GM12874 (cell line): Measurements from ENCODE around the gene OR13C4.

Experiments used
- TF ChIP-seq, protein P1 (sequence below): IDR thresholded peaks from 2 replicates; pipeline ENCODE4 v1.5.1; 2011; ENCODE audit warnings: low read depth, mild to moderate bottlenecking, control low read depth, low read length, moderate library complexity; ENCODE audit not compliant: insufficient read depth

Gene OR13C4

DNA sequence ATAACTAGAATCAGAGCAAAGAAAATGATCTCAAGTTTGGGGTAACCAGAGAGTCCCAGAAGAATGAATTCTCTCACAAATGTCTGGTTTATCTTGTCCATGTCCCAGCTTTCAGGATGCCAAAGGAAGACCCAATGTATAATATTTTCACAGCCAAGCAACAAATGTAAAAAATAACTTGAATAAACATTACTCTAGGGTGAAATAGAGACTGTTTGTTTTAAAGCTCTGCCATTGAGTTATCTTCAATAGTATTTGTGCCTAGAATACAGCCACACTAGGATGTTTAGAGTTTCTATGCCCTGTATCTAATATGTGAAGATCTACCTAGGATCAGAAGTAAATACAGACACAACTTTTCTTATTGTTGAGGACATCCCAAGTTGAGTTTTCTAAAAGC is at the start of gene OR13C4:
TSS of gene OR13C4 (minus strand) at position 101 of the 400 bp plus-strand sequence. CDS start at position 101, 0 bp downstream.
- TF ChIP-seq, protein P1, sequence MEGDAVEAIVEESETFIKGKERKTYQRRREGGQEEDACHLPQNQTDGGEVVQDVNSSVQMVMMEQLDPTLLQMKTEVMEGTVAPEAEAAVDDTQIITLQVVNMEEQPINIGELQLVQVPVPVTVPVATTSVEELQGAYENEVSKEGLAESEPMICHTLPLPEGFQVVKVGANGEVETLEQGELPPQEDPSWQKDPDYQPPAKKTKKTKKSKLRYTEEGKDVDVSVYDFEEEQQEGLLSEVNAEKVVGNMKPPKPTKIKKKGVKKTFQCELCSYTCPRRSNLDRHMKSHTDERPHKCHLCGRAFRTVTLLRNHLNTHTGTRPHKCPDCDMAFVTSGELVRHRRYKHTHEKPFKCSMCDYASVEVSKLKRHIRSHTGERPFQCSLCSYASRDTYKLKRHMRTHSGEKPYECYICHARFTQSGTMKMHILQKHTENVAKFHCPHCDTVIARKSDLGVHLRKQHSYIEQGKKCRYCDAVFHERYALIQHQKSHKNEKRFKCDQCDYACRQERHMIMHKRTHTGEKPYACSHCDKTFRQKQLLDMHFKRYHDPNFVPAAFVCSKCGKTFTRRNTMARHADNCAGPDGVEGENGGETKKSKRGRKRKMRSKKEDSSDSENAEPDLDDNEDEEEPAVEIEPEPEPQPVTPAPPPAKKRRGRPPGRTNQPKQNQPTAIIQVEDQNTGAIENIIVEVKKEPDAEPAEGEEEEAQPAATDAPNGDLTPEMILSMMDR = no peak

DNA sequence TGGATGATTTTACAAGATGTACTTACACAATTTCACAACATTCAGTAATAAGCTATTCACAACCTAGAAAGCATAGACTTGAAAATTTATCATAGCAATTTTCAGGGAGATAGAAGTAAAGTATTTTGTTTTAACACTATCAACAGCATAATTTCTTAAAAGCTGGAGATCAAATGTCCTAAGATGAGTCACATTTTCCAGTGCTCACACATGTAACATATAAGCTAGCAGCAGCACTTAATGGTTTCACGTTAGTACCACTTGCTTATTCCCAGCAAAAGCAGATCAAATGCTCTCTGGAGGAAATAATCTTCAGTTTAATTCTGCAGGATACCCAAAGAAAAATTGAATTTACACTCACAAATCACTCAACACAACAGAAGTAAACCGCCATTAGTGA is 48.4 kb upstream of the OR13C4 start:
- TF ChIP-seq, protein P1 = no peak

DNA sequence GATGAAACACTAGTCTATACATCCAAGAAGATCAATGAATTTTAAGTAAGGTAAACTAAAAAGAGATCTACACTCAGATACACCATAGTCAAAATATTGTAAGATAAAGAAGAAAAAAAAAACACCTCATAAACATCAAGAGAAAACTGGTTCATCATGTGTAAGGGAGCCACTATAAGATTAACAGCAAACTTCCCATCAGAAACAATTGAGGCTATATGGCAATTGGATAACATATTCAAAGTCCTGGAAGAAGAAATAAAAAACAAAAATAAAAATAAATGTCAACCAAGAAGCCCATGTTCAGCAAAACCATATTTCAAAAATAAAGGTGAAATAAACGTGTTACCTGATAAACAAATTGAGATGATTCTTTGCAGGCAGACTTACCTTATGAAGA is 45.6 kb upstream of the OR13C4 start:
- TF ChIP-seq, protein P1 = no peak

DNA sequence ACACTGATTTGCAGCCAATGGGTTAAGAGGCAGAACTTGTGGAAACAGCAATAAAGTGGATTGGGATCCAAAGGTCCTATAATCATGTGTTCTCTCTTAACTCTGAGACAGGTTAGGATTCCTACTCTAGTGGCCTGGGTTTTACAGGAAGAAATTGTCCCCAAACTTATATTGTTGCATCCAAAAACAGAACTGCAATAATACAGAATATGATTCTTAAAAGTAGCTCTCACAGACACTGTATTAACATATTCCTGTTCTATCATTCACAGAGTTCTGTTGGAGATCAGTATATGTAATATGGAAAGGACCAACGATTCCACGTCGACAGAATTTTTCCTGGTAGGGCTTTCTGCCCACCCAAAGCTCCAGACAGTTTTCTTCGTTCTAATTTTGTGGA is 41.9 kb upstream of the OR13C4 start, which contains the start of gene OR13C8:
TSS of gene OR13C8 (plus strand) at position 301 of the 400 bp plus-strand sequence. CDS start at position 301, 0 bp downstream.
- TF ChIP-seq, protein P1 = no peak

DNA sequence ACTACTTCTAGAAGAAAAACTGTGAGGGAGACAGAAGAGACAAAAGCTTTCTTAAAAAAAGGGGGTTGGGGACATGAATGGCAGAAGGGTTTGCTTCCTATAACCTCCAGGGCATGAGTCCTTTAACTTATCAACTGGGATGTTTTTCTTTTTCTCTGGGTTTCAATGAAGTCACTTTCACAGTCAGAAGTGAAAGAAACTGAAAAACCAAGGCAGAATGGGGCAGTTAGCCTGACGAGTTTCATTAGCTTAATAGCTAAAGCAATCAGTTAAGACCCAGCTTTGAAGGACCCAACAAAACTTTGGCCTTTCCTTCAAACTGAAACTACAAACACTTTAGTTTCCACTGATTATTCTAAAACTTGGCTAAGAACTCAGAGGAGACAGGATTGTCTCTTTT is 37.3 kb upstream of the OR13C4 start:
- TF ChIP-seq, protein P1 = no peak

DNA sequence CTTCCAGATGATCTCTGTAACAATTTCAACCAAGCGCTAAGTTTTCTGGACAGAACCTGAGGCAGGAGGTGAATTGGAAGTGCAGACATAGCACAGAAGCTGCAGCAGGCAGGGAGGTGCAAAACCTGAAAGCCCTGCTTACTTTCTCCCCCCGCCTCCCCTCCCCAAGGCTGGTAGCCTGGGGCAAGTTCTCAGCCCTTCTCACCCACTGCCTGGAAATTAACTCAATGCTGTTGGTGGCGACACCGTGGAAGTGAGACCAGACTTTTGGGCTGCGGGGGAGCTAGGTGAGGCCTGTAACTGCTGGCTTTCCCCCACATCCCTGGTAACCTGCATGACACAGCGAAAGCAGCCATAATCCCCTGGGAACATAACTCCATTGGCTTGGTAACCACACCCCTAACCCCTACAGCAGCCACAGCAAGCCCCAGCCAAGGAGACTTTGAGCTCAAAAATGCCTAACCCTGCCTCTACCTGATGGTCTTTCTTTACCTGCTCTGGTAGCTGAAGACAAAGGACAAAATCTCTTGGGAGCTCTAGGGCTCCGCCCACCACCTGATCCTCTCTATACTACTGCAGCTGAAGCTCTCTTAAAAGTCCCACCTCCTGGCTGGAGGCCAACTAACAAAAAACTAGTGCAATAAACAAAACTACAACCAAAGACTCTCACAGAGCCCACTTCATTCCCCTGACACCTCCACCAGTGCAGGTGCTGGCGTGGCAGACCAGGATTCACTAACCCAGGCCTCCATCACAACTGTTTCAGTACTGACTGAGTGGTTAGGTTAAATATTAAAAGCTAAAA is 30.0 kb upstream of the OR13C4 start:
- TF ChIP-seq, protein P1 = no peak

DNA sequence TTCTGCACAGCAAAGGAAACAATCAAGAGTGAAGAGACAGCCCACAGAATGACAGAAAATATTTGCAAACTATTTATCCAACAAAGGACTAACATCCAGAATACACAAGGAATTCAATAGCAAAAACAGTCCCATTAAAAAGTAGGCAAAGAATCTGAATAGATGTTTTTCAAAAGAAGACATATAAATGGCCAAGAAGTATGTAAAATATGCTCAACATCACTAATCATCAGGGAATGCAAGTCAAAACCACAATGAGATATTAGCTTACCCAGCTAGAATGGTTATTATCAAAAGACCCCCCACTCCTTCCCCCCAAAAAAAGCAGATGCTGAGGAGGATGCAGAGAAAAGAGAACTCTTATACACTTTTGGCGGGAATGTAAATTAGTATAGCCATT is 28.5 kb upstream of the OR13C4 start:
- TF ChIP-seq, protein P1 = no peak
